Spleen (tissue), 7 donors: ENCODE measurements around the gene WDR33.

ENCODE experiments used
- POLR2A ChIP-seq, 3 donors: fragments of 450-650 bp; IDR thresholded peaks; one replicate each; pipeline ENCODE4 v1.5.1; 2017; ENCODE audit warnings: antibody characterized with exemption in 3 of 3, mild to moderate bottlenecking in 1 of 3
- TF ChIP-seq, protein P1 (sequence below), 11 experiments: fragments of 200-600 bp in 7 of 11; fragments of 450-650 bp in 4 of 11; sonication (generic) in 4 of 11; IDR thresholded peaks in 8 of 11; conservative IDR thresholded peaks in 3 of 11; 1 replicate in 7 of 11; 2 replicates in 4 of 11; pipeline versions ENCODE4 v1.4.0 to v1.8.0; 2016 to 2021; ENCODE audit warnings: antibody characterized with exemption in 11 of 11, inconsistent platforms in 4 of 11, mild to moderate bottlenecking in 1 of 11
- donor health status: DM: no; HTN: no; CAD: no; lungs with moderate emphysema.
- donor health status: DM: no; HTN: no; CAD: no.
- donor health status: DM: no; HTN: no; CAD: no.

DNA sequence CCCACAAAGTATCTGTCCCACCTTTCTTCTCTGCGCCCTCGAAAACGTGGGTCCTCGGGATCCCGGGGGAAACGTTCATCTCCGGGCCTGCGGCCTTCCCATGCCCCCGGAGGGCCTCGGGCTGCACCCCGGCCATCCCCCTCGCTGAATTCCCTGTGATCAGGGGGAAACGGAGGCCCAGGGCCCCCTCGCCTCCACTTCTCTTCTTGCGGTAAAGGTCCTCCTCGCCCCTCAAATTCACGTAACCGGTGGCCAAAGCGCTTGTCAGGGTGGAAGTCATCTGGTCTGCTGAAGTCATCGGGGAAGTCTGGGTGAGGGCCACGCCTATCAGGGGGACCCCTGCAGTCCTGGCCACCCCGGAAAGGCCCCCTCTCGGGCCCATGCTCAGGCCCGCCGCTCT lies 97.4 kb downstream of the WDR33 start:
- TF ChIP-seq, protein P1, sequence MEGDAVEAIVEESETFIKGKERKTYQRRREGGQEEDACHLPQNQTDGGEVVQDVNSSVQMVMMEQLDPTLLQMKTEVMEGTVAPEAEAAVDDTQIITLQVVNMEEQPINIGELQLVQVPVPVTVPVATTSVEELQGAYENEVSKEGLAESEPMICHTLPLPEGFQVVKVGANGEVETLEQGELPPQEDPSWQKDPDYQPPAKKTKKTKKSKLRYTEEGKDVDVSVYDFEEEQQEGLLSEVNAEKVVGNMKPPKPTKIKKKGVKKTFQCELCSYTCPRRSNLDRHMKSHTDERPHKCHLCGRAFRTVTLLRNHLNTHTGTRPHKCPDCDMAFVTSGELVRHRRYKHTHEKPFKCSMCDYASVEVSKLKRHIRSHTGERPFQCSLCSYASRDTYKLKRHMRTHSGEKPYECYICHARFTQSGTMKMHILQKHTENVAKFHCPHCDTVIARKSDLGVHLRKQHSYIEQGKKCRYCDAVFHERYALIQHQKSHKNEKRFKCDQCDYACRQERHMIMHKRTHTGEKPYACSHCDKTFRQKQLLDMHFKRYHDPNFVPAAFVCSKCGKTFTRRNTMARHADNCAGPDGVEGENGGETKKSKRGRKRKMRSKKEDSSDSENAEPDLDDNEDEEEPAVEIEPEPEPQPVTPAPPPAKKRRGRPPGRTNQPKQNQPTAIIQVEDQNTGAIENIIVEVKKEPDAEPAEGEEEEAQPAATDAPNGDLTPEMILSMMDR (IDR thresholded peaks at IDR 0.05 in 8 of 11, conservative IDR thresholded peaks at IDR 0.05 in 3 of 11): no peak
- no peak for TF ChIP-seq POLR2A (IDR thresholded peaks at IDR 0.05)
